OCI-M2 (cell line): Measurements from ENCODE around the gene NEK6.
"Not testable (repeated sequence)": the region's sequence is repeated elsewhere in the genome, so short reads cannot be mapped to it uniquely, and the experiment has no call there.

Experiments
- DNase-seq: peaks from one replicate; lab custom pipeline; 2025; ENCODE audit not compliant: unreplicated experiment; lab: John Stamatoyannopoulos, UW

NEK6 gene

DNA sequence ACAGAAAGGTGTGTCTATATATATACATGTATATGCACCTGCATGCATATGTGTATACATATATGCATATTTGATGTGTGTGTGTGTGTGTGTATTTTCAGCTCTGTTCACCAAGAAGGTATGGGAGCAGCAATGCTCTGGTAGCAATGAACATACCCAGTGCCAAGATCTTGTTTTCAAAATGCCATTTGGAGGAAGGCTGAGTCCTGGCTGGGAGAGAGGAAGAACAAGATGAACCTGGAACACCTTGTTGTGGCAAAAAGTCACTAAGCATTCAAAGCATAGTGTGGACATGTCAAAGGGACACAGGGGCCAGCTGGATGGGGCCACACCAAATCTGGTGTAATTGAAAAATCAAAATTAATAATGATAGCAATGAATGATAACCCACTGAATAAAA is 31.8 kb upstream of the NEK6 start:
- no peak for DNase-seq

GRCh38 chr9:124228516-124228915 is 29.2 kb upstream of the NEK6 start:
- DNase-seq: no peak

DNA sequence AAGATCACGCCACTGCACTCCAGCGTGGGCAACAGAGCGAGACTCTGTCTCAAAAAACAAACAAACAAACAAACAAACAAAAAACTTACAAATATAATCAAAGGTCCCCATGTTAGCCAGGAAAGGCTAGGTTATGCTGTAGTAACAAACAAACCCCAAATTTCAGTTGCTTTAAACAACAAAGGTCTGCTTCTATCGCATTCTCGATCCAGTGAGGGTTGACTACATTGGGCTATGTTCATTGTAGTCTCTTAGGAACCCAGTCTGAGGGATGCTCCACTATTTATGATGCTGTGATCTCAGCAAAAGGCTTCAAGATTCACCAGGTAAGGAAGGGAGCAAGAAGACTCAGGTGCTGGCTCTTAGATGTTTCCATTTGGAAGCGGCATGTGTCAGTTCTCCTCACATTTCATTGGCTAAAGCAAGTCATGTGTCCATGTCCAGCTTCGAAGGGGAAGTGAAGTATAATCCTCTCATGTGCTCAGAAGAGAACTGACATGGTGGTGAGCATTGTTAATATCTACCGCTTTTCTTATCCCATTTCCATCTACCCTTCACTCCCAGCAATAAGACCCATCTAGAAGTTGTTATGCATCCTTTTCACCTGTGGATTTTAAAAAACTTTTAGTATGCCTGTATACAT is 26.5 kb upstream of the NEK6 start:
- DNase-seq: no peak

- DNase-seq: no peak
These were observed 19.1 kb upstream of the NEK6 start for GRCh38 chr9:124238546-124239140.

DNA sequence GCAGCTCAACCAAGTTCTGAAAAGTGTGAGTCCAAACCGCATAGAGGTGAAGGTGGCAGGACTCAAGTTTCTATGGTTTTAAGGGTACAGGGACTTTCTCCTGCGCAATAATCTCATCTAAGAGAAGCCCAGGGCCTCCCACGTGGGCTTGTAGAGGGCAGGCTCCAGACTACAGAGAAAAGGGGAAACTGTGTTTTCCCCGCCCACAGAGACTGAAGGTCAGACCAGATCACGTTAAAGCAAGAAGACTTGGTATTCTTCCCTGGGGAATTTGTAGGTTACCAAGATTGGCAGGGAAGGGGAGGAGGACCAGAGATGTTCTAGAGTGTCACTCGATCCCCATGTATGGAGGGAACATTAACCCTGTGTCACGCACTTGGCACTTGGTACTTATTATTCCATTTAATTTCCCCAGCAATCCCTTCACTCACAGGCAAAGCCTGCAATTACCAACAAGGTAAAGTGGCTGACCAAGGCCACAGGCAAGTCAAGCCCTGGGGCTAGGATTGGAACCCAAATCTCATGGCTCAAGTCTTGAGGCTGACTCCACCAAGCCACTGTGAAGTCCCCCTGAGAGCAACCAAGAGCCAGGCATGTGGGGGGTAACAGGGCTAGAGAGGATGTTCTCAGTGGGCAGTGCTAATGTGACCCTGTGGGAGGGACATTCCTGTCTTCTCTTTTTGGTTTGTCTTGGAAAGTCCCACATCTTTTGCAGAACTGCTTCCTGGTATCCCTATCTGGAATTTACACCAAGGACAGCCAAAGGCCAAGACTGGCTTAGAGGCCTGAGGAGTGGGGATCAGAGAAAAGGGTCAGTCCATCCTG is 18.3 kb upstream of the NEK6 start:
- DNase-seq: no peak

DNA sequence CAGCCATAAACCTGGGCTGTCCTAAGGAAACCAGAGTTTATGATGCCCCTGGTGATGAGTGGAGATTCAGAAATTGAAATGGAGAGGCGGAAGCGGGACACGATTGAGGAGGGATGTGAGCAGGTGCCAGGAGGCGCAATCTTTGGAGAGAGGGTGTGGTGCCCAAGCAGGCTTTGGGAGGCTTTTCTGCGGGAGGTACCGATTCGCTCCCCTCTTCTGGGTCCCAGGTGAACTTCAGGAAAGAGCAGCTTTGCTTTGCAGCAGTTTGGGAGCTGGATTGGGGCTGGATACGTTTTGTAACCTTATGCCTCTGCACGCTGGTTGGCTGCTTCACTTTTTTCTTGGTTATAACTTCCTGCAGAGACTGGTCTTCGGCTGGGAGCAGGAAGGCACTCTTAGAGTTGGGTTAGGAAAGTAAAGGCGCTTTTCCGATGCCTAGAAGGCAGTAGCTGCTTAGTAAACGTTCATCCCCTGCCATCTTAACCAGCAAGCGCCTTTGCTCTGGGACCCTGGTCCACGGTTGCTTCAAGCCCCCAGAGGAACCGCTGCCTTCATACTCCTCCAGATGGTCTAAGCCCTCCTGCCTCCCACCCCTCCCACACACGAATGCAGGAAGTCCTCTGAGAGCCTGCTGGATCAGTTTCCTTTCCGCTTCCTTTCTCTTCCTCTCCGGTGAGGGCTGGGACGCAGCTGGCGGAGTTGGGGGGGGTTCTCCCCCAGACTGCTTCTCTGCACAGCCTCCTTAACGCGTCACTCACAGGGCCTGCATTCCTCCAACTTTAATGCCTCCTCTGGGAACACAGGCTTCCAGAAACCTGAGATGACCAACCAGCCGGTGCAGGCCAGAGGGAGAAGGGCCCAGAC is 15.2 kb upstream of the NEK6 start:
- no peak for DNase-seq

DNA sequence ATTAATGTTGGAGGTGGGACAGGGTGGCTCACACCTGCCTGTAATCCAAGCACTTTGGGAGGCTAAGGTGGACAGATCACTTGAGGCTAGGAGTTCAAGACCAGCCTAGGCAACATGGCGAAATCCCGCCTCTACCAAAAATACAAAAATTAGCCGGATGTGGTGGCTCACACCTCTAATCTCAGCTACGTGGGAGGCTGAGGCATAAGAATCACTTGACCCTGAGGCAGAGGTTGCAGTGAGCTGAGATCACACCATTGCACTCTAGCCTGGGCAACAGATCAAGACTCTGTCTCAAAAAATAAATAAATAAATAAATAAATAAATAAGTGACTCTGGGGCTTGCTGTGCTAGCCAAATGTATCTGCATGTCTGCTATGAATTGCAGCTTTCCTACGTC is 10.4 kb upstream of the NEK6 start:
- not testable (repeated sequence) for DNase-seq

GRCh38 chr9:124248066-124248465 is 9.7 kb upstream of the NEK6 start:
- DNase-seq: no peak

- DNase-seq: no peak
These were observed 8.8 kb upstream of the NEK6 start for GRCh38 chr9:124248960-124249359.

GRCh38 chr9:124251204-124251603 is 6.5 kb upstream of the NEK6 start:
- no peak for DNase-seq

- DNase-seq: no peak
These were observed 6.0 kb upstream of the NEK6 start for GRCh38 chr9:124251605-124252378.

GRCh38 chr9:124252878-124253277 is 4.9 kb upstream of the NEK6 start:
- DNase-seq: not testable (repeated sequence)

DNA sequence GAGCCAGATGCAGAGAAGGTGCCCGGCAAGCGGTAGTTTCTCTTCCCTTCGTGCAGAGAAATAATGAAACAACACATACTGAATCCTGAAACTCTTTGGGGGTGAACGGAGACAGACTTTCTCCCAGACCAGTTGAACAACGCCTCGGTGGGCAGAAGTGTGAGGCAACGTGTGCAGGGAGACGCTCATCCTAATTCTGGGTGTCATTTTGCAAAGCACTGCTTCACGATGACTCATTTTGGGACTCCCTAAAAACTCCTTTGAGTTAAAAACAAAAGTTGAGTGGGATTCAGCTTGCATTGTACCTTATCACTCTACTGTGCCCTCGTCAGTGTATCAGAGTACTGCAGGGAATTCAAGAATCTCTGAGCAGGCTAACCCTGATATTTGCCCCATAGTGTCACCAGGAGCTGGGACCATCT is 3.5 kb upstream of the NEK6 start:
- DNase-seq: no peak

- DNase-seq: no peak
These were observed 2.5 kb upstream of the NEK6 start for GRCh38 chr9:124255222-124255621.

DNA sequence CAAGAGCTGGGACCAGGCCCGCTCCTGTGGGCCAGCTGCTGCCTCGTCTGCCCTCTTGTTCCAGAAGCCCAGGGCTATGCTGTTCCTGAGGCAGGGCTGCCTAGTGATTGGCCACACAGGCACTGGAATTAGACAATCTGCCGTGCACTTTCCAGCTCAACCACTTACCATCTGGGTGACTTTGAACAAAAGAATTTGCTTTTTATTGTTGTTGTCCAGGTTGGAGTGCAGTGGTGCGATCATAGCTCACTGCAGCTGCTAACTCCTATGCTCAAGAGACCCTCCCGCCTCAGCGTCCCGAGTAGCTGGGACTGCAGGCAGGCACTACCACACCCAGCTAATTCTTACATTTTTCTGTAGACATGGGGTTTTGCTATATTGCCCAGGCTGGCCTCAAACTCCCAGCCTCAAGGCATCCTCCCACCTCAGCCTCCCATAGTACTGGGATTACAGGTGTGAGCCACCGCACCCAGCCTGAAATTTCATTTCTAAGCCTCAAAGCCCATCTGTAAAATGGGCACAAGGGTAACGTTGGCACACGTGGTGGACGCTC is 1.2 kb upstream of the NEK6 start:
- no peak for DNase-seq

GRCh38 chr9:124257070-124257843 is 492 bp upstream of the NEK6 start:
- DNase-seq: no peak

DNA sequence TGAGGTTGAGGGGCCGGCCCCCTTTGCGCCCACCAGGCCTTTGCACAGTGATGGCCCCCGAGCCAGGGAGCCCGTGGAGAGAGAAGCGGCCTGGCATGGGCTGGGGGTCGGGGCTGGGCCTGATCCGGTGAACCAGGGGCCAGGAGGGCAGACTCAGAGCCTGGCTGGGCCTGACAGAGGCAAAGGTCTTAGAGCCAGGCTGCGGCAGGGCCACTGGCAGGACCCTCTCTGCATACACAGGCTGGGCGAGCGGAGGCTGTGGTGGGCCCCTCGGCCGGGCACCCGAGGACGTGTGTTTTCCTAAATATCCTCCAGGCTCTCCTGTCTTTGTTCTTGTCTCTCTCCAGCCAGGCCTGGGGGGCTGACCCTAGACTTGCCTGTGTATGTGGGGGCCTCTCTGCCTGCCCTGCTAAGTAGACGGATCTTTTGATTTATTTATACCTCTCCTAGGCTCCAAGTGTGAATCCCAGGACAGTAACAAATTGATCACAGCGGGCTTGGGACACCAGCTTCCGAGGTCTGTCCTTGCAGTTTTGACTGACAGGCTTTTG is 933 bp downstream of the NEK6 start:
- DNase-seq: no peak

DNA sequence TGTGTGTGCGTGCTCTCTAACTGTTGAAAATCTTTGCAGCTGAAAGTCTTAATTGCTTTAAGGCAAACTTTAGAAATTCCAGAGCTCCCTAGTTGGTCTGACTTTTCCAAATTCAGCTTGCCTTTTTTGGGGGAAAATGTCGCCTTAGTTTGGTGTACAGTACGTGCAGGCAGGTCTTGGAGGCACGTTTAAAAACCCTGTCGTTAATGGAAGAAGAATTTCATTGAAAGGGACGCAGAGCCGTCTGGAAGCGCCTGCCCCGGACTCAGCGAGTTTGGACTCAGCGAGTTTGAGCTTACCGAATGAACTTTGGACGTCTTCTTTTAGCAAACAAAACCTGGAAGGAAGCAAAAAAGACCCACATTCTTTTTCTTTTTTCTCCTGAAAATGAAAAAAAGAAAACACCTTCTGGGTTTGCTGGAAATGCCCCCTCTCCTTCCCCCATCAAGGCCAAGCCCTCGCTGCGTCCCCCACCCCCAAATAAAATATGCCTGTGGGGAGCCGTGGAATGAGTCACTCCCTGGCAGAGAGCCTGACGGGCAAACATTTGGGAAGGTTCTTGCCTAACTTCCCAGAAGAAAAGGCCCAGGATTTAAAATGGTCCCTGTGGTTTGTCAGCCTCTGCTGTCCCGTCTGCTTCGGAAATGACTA is 1.5 kb downstream of the NEK6 start:
- DNase-seq: no peak
